ENCODE measurements around the gene CDH16.
A peak's percentile ranks its signal among the peaks of the same experiment; 100 is the strongest.

CDH16 gene

DNA sequence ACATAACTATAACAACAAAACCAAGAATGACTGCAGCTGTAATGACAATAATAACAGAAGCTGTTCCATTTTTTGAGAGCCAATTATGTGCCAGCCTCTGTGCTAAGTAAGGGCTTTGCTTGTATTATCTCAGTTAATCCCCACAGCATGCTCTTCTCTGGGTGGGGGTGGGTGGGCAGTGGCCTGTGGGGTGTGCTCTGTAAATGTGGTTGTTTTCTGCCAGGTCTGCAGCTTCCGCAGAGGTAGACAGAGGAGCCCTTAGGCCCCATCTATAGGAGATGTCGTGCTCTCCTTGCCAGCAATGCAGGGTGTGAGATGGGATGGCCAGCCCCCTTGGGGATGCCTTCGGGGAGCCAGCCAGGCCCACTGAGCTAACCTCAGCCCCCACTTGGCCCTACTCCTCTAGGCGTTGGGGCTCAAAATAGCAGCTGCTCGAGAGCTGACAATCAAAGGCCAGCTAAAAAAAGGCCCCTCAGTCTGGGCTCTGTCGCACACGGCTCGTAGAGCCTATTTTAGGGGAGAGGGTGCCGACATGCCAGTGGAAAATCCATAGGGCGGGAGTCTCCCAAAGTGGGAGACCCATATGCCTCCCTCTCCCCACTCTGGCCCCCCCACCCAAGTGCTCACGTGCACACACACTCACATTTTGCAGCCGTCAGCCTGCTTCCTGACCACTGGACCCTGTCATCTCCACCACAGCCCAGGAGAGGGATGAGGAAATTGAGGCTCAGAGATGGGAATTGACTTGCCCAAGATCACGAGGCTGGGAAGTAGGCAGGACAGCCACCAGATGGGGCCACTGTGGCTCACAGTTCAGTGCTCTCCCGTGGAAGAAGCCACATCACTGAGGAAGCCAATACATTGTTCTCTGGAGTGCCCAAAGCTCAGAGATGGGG, 15.8 kb downstream of the CDH16 start:
- H3K36me3 ChIP-seq: no peaks in the 10 kb centered on the region
- peaks cover 23 to 99% (median 84%) of the 10 kb centered on the region in 4 donors for H3K4me1 ChIP-seq
- intact Hi-C loops (cut with DNase I; ENCODE audit: low total_unique reads): loop anchor here (2.0 kb wide), 1 partner anchor 22 kb away; the partner anchor contains the start of gene RRAD
- H3K27me3 ChIP-seq: no peaks in the 10 kb centered on the region
- H3K27ac ChIP-seq: peak overlapping the region; percentile 86 to 91
- H3K9me3 ChIP-seq: no peaks in the 10 kb centered on the region
- DNase-seq: no peak
- TF ChIP-seq, protein P1, sequence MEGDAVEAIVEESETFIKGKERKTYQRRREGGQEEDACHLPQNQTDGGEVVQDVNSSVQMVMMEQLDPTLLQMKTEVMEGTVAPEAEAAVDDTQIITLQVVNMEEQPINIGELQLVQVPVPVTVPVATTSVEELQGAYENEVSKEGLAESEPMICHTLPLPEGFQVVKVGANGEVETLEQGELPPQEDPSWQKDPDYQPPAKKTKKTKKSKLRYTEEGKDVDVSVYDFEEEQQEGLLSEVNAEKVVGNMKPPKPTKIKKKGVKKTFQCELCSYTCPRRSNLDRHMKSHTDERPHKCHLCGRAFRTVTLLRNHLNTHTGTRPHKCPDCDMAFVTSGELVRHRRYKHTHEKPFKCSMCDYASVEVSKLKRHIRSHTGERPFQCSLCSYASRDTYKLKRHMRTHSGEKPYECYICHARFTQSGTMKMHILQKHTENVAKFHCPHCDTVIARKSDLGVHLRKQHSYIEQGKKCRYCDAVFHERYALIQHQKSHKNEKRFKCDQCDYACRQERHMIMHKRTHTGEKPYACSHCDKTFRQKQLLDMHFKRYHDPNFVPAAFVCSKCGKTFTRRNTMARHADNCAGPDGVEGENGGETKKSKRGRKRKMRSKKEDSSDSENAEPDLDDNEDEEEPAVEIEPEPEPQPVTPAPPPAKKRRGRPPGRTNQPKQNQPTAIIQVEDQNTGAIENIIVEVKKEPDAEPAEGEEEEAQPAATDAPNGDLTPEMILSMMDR (IDR thresholded peaks at IDR 0.05): no peak
- H3K4me3 ChIP-seq: no peak overlapping the region

DNA sequence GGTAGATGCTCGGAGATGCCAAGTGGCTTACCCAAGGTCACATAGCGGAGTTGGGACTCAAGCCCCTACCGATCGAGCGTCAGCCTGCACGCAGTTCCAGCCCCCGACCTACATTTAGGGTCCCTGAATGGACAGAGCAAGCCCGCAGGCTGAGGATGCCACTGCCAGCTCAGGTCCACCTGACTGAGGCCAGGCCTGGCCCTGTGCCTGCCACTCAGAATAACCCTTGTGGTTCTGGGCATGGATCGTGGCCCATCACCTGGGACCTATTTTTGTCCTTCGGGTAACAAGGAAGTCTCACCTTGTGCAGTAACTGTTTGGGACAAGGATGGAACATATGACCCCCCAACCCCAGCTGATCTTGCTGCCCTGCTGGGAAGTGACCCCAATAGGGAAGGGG, 17.1 kb downstream of the CDH16 start:
- peak overlapping the region; percentile 86 to 91 for H3K27ac ChIP-seq
- H3K27me3 ChIP-seq: no peaks in the 10 kb centered on the region
- DNase-seq: no peak
- TF ChIP-seq, protein P1 (IDR thresholded peaks at IDR 0.05): no peak
- no peak overlapping the region for H3K4me3 ChIP-seq
- H3K4me1 ChIP-seq: peaks cover 23 to 99% (median 87%) of the 10 kb centered on the region in 4 donors
- intact Hi-C loops (cut with DNase I; ENCODE audit: low total_unique reads): loop anchor here (2.0 kb wide), 1 partner anchor 23 kb away; the partner anchor contains the start of gene RRAD
- no peaks in the 10 kb centered on the region for H3K9me3 ChIP-seq
- no peaks in the 10 kb centered on the region for H3K36me3 ChIP-seq

DNA sequence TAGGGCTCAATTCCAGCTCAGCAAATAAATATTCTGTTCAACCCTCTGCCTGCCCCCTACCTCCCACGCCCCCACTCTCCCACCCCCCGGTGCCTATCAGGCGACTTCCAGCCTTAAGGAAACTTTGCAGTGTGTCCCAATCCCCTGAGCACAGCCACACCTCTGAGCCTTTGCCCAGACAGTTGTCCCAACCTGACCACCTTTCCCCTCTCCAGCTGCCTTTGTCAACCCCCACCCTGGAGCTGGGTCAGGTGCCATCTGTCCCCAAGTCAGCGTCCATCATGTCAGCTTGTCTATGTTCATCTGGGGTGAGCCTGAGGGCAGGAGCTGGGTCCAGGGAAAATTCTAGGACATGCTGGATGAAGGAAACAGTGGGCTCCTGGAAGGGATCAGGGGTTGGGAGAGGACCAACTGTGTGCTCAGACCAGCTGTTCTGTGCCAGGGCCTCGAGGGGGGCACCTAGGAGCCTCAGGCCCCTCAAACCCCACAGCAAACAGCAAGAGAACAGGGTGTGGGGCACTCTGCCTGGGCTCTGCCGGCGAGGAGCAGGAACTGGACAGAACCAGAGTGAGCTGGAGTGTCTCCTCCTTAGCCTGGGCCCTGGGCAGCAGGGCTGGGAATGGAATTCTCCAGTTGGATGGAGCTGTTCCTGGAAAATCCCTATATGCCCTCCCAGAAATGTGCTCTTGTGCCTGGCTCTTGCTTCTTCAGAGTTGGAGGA, 17.8 kb downstream of the CDH16 start:
- intact Hi-C loops (cut with DNase I; ENCODE audit: low total_unique reads): no loop called here
- H3K27ac ChIP-seq: peak overlapping the region; percentile 86 to 91
- peaks cover 23 to 99% (median 88%) of the 10 kb centered on the region in 4 donors for H3K4me1 ChIP-seq

DNA sequence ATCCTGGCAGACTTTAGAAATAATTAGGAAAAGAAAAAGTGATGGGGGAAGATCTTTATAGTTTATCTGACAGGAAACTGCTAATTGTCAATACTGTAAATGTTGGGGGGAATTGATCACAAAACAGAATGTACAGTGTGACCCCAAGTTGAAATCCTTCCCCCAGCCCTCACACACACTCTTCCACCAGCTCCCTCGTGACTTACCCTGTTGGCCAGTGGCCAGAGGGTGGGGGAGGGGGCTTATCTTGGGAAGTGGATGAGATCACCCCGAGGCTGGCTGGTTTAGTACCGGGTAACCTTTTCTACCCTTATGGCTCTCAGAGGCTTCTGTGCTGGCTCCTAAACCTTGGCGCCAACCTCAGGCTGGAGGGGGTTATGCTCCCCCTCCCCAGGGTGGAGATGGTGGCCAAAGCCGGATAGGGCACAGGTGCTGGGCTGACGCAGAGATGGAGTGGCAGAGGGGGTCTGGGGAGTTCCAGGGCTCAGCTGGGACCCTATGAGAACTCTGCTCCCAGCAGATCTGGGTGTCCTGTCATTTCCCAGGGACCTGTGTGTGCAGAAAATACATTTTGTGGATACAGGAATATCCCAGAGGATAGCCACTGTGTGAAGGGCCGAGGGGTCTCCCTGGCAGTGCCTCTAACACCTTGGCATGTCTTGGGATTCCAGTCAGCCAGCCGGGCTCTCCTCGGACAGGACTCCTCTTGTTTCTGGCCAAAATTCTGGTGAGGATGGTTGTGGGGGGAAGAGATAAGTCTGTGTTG, 18.6 kb downstream of the CDH16 start:
- TF ChIP-seq, protein P1 (IDR thresholded peaks at IDR 0.05): peak in 1 of 2 experiments; percentile 3
- peaks cover 23 to 99% (median 88%) of the 10 kb centered on the region in 4 donors for H3K4me1 ChIP-seq
- peak overlapping the region; percentile 86 to 91 for H3K27ac ChIP-seq
- no peaks in the 10 kb centered on the region for H3K27me3 ChIP-seq
- peak; percentile 86 to 93 for DNase-seq
- no peaks in the 10 kb centered on the region for H3K9me3 ChIP-seq
- no peaks in the 10 kb centered on the region for H3K36me3 ChIP-seq
- intact Hi-C loops (cut with DNase I; ENCODE audit: low total_unique reads): no loop called here
- H3K4me3 ChIP-seq: no peak overlapping the region

More for the DNA sequence above, 17.8 kb downstream of the CDH16 start:
- TF ChIP-seq, protein P1 (IDR thresholded peaks at IDR 0.05): no peak
- Histone ChIP-seq H3K9me3 (no peaks in the 10 kb centered on the region), H3K36me3 (no peaks in the 10 kb centered on the region), H3K4me3 (no peak overlapping the region), H3K27me3 (no peaks in the 10 kb centered on the region)
- DNase-seq: peak in 1 of 2 donors; percentile 90

DNA sequence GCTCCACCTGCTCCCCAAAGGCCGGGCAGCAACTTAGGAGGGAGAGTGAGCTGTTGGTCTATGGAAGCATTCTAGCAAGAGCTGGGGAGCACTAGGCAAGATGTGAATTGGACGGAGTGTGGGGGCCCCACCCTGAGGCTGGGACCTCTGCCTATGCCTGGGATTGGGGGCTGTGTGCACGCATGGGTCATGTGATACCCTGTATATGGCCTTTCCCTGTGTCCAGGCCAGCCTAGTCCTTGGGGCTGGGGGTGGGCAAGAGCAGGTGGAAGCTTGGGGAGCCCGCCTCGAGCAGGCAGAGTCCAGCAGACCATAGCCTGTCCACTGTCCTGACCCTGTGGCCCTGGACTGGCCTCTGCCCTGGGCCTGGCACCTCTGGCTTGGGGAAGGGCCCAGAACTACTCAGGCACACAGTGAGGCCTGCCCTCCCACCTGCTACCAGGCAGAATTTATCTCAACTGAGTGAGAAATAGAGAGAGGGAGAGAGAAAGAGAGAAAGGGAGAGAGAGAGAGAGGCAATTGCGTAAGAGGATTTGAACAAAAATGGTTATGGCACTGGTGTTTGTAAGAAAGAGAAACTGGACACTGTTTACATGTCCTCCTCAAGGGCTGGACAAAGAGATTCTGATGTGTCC, 19.3 kb downstream of the CDH16 start:
- Histone ChIP-seq H3K9me3 (no peaks in the 10 kb centered on the region), H3K27me3 (no peaks in the 10 kb centered on the region), H3K36me3 (no peaks in the 10 kb centered on the region), H3K4me3 (no peak overlapping the region), H3K27ac (peak overlapping the region; percentile 86 to 91), H3K4me1 (peaks cover 20 to 94% (median 81%) of the 10 kb centered on the region in 4 donors)
- intact Hi-C loops (cut with DNase I; ENCODE audit: low total_unique reads): no loop called here
- no peak for DNase-seq
- TF ChIP-seq, protein P1 (IDR thresholded peaks at IDR 0.05): peak in 1 of 2 experiments; percentile 27

Measured in tibial artery (tissue), 4 donors.